Activated T-helper 1 cell treated with Interleukin-2 at 50 U/mL for 16 hours (primary cell): Measurements from ENCODE around the gene ALDH18A1.
"Not testable (repeated sequence)": the region's sequence is repeated elsewhere in the genome, so short reads cannot be mapped to it uniquely, and the experiment has no call there.

ENCODE experiments used
- DNase-seq: peaks from one replicate; pipeline ENCODE4 v3.0.0-alpha.2; 2020; ENCODE audit warnings: low read depth

ALDH18A1 gene

GRCh38 chr10:95650232-95650631, 6.3 kb downstream of the ALDH18A1 start:
- no peak for DNase-seq

- DNase-seq = no peak
Observed at GRCh38 chr10:95648138-95648537, 8.4 kb downstream of the ALDH18A1 start.

- DNase-seq = no peak
Observed at GRCh38 chr10:95646160-95646559, 10.4 kb downstream of the ALDH18A1 start.

- no peak for DNase-seq
Observed at GRCh38 chr10:95644901-95645300, 11.6 kb downstream of the ALDH18A1 start.

- DNase-seq = no peak
Observed at GRCh38 chr10:95640891-95641315, 15.6 kb downstream of the ALDH18A1 start.

GRCh38 chr10:95637911-95638310, 18.6 kb downstream of the ALDH18A1 start:
- no peak for DNase-seq

- DNase-seq = no peak
Observed at GRCh38 chr10:95637140-95637539, 19.4 kb downstream of the ALDH18A1 start.

DNA sequence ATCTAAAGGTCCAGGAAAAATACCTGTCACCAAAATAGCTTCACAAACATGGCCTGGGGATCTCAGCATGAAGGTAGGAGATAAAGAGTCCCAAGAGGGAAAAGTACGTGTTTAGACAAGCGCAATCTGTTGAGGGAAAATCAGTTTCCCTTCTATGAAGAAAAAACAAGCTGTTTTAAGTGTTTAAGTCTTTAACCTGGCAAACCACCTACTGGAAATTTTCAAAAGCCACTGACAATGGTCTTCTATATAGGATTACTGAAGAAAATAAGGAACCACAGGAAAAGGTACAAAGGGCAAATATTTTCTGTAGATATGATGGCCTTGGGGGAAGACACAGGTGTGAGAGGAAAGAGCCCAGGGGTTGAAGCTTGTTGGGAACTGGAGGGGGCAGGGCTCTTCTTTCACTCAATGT, 21.2 kb downstream of the ALDH18A1 start:
- DNase-seq = no peak

GRCh38 chr10:95628786-95629185, 27.7 kb downstream of the ALDH18A1 start:
- DNase-seq = no peak

DNA sequence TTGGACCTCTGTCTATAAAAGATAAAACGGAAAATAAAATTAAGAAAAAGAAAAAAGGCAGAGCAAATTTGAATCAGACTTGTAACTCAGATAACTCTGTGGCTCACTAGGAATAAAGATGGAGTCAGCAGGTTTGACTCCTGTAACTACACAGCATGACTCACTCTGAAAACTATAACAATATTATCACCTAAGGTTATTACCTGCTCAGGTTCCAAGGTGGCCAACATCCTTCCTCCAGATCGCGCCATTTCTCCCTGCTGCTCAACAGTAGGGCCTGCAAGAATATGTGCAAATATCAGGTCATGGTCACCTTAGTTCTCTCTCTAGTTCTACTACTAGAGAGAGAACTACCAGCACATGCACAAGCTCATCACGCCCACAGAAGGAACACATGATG, 30.0 kb downstream of the ALDH18A1 start:
- DNase-seq = no peak

DNA sequence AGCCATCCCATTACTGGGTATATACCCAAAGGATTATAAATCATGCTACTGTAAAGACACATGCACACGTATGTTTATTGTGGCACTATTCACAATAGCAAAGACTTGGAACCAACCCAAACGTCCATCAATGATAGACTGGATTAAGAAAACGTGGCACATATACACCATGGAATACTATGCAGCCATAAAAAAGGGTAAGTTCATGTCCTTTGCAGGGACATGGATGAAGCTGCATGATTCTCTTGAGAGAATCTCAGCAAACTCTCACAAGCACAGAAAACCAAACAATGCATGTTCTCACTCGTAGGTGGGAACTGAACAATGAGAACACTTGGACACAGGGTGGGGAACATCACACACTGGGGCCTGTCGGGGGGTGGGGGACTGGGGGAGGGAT, 36.1 kb downstream of the ALDH18A1 start:
- not testable (repeated sequence) for DNase-seq

GRCh38 chr10:95618101-95618500, 38.4 kb downstream of the ALDH18A1 start:
- no peak for DNase-seq

DNA sequence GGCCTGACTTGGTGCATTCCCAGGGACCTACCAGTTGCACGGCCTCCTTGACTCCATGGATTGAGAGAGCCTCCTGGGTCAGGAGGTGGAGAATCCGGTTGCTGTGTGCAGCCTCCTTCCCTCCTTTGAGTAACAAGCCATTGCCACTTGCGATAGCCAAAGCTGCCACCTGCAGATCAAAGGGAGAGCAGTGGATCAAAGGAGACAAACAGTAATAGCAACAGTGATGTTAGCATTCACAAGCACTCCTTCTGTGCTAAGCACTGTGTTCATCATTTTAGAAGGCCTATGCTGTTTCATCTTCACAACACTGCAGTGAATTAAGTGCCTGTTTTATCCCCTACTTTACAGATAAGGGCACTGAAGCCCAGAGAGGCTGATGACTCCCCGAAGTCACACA, 40.1 kb downstream of the ALDH18A1 start:
- DNase-seq = no peak

DNA sequence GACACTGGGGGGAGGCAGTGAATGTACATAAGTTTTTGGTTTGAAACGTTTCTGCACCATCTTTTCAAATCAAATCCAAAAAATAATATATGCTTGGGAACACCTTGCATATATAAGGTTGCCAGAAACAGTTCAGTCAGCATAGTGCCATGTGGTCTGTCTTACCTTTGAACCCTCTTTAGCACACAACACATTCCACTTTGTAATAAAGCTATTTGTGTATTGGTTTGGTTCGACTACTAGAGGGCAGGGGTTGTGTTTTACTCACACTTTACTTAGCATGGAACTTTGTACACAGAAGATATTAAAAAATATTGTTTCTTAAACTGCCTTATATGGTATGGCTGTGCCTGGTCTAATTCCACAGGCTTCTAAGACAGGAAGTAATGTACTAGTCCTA, 43.2 kb downstream of the ALDH18A1 start:
- DNase-seq = no peak

- DNase-seq = no peak
Observed at GRCh38 chr10:95610727-95611126, 45.8 kb downstream of the ALDH18A1 start.

DNA sequence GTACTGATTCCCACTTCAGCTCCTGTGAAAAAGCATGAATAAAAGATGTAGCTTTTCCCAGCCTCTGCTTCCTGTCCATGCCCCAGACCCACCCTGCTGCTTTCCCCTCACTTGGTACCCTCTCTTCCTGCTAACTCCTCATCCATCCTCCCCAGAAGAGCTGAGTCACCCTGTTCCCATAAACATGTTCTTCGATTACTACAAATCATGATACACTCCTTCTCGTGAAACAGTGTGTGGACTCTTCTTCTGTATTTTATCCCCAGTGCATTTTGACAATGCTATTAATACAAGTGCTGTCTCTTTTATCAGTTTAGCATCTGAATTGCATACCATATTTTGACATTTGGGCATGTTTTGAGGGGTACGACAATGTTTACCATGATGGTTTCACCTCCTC, 49.6 kb downstream of the ALDH18A1 start:
- no peak for DNase-seq

DNA sequence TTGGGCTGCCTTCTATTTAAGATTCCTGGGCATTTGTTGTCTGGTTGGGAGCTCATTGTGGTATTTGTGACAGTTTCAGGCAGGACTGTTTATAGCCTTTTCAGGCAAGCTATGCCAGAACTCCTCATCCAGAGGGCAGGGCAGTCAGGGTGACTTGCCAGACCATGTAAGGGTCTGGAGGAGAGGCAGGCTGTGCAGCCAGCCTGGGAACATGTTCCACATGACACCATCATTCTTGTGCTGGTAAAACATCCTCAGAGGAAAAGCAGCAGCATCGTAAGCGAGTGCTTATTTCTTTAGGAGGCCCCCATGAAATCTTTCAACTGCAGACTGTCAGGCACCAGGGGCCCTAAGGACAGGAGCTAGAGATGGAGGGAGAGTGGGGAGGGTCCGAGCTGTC, 51.3 kb downstream of the ALDH18A1 start:
- no peak for DNase-seq

GRCh38 chr10:95604630-95605029, 51.9 kb downstream of the ALDH18A1 start:
- DNase-seq = no peak

DNA sequence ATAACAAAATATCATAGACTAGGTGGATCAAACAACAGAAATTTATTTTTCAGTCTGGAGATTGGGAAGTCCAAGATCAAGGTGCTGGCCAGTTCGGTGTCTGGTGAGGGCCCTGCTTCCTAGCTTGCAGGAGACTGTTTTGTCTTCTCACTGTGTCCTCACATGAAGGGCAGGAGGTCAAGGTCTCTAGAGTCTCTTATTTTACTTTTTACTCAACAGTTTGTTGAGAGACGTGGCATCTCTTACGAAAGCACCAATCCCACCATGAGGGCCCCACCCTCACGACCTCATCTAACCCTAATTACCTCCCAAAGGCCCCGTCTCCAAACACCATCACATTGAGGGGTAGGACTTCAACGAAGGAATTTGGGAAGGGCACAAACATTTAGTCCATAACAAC, 54.1 kb downstream of the ALDH18A1 start:
- no peak for DNase-seq

GRCh38 chr10:95601116-95601719, 55.3 kb downstream of the ALDH18A1 start:
- peak; percentile 2 for DNase-seq

DNA sequence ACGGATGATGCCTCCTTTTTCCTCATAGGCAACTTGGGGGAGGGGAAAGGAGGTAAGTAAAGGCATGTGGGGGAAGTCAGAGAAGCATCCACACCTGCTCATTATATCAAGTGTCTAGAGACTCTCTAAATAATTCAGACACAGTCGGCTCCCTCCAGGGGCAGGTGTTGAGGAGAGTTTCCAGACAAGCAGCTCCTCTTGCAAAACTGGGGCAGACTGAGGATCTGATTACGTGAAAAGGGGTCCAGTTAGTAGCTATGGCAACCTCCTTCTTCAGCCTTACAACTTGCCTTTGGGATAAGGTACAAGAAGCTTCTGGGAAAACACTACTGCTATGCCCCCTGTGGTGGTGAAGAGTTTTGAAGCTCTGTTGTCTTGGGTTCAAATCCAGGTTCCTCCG, 56.4 kb downstream of the ALDH18A1 start:
- DNase-seq = no peak

DNA sequence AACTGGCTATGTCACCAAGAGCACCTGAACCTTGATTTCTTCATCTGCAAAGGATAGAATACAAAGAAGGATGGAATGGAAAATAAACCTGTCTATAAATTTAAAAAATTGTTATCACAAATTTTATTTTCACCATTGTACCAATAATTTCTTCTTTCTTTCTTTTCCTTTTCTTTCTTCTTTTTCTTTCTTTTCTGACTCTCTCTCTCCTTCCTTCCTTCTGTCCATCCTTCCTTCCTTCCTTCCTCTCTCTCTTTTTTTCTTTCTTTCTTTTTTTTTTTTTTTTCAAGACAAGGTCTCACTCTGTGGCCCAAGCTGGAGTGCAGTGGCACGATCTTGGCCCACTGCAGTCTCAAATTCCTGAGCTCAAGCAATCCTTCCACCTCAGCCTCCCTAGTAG, 58.7 kb downstream of the ALDH18A1 start:
- DNase-seq = no peak

GRCh38 chr10:95588025-95588424, 68.5 kb downstream of the ALDH18A1 start:
- no peak for DNase-seq

GRCh38 chr10:95579835-95580535, 76.5 kb downstream of the ALDH18A1 start:
- no peak for DNase-seq
